ENCODE measurements around the gene NRG3. TPM values are rescaled to one million over a fixed set of nuclear protein-coding genes. Genes with fewer than 3 reads are reported as not detected.

The NRG3 gene
- total and polyA plus RNA-seq, 2 of the 8 experiments (the other 6 are each of a cell fraction or from before 2014, with no cell fraction given) = 4.2 to 5.0 TPM

GRCh38 chr10:81831060-81831459, 43.9 kb upstream of the NRG3 start:
- H3K9me3 ChIP-seq (ENCODE audit: insufficient read depth in 2 of 2, low read depth in 1 of 2, low read length in 1 of 2) = no peaks in the 10 kb centered on the region
- H3K4me1 ChIP-seq (replicated peaks in 1 of 4; ENCODE audit: control insufficient read depth in 3 of 4, insufficient read depth in 4 of 4, low read length in 3 of 4) = 0 out of 7 replicates have a peak, but pooled peaks cover 0 to 1% (median 0%) of the 10 kb centered on the region in 4 experiments
- ChIA-PET CTCF (ENCODE audit: partially characterized antibody) (interaction anchor here (1.2 to 1.8 kb wide), 3 partner anchors 11 to 747 kb away, joined by 3 to 7 read pairs (median 3); no protein-coding TSS in a partner anchor), POLR2A (ENCODE audit: partially characterized antibody) (no interaction called here)
- no peaks in the 10 kb centered on the region for H3K79me1 ChIP-seq (ENCODE audit: low read depth, low read length)
- DNase-seq (ENCODE audit: low read depth in 1 of 2, low spot score in 2 of 2) (no peak), FAIRE-seq (no peak)
- no peaks in the 10 kb centered on the region for H3K23me2 ChIP-seq (ENCODE audit: low read depth, low read length)
- TF ChIP-seq KDM4A (IDR thresholded peaks at IDR 0.05; ENCODE audit: low read depth, low read length, severe bottlenecking) (no peak), BCL11A (IDR thresholded peaks at IDR 0.05; ENCODE audit: low read depth in 2 of 2, low read length in 2 of 2) (no peak), ATF3 (IDR thresholded peaks at IDR 0.05; ENCODE audit: insufficient read depth, low read depth, low read length) (no peak), CHD2 (IDR thresholded peaks at IDR 0.05; ENCODE audit: low read length) (no peak), FOSL1 (IDR thresholded peaks at IDR 0.05; ENCODE audit: insufficient read depth, low read depth, low read length) (no peak), RBBP5 (IDR thresholded peaks at IDR 0.05; ENCODE audit: borderline replicate concordance, low read depth, low read length) (no peak), RFX5 (IDR thresholded peaks at IDR 0.05; ENCODE audit: borderline replicate concordance, low read depth, low read length) (no peak), TBP (IDR thresholded peaks at IDR 0.05; ENCODE audit: low read depth, low read length) (no peak), JUND (IDR thresholded peaks at IDR 0.05; ENCODE audit: low read length) (no peak), GTF2F1 (IDR thresholded peaks at IDR 0.05; ENCODE audit: borderline replicate concordance, low read depth, low read length) (no peak), EZH2 (IDR thresholded peaks at IDR 0.05; ENCODE audit: low read depth, low read length, severe bottlenecking) (no peak), RXRA (IDR thresholded peaks at IDR 0.05; ENCODE audit: insufficient read depth, low read depth, low read length) (no peak), POLR2AphosphoS5 (IDR thresholded peaks at IDR 0.05; ENCODE audit: low read depth, low read length) (no peak)
- H3K79me2 ChIP-seq (ENCODE audit: control insufficient read depth in 1 of 2, insufficient read depth in 2 of 2, low read length in 2 of 2) = no peaks in the 10 kb centered on the region
- no peak overlapping the region for H2BK12ac ChIP-seq (ENCODE audit: low read depth, low read length)
- no peaks in the 10 kb centered on the region for H4K20me1 ChIP-seq (replicated peaks in 1 of 2; ENCODE audit: control insufficient read depth in 1 of 2, insufficient read depth in 2 of 2, low read length in 2 of 2)
- no peak overlapping the region for H3K27ac ChIP-seq (ENCODE audit: low read depth, low read length)
- no peak overlapping the region for H2BK15ac ChIP-seq (ENCODE audit: low read length)
- H3K4me2 ChIP-seq (ENCODE audit: insufficient read depth in 1 of 2, low read depth in 2 of 2, low read length in 2 of 2) = no peak overlapping the region
- no peak overlapping the region for H4K8ac ChIP-seq (ENCODE audit: extremely low read depth, insufficient read depth, low read length)
- H4K91ac ChIP-seq (replicated peaks; ENCODE audit: insufficient read length, low read length) = no peak overlapping the region
- no peak overlapping the region for H3K4ac ChIP-seq (replicated peaks; ENCODE audit: insufficient read length, low read depth, low read length)
- no peak overlapping the region for H2BK120ac ChIP-seq (replicated peaks; ENCODE audit: low read depth, low read length)
- no peak overlapping the region for H3K23ac ChIP-seq (ENCODE audit: insufficient read length)
- no peak overlapping the region for H3K9ac ChIP-seq (replicated peaks in 1 of 4; ENCODE audit: extremely low read depth in 1 of 4, low read depth in 3 of 4, low read length in 3 of 4)
- no peaks in the 10 kb centered on the region for H3K27me3 ChIP-seq (replicated peaks in 1 of 4; ENCODE audit: control insufficient read depth in 3 of 4, extremely low read depth in 1 of 4, insufficient read depth in 3 of 4, low read length in 3 of 4)
- H3K18ac ChIP-seq (ENCODE audit: extremely low read depth, low read length) = no peak overlapping the region
- no peak overlapping the region for H2BK5ac ChIP-seq (ENCODE audit: low read depth, low read length)
- H3K36me3 ChIP-seq (ENCODE audit: control insufficient read depth in 2 of 4, insufficient read depth in 4 of 4, low read length in 3 of 4) = no peaks in the 10 kb centered on the region
- no peak overlapping the region for H2BK20ac ChIP-seq (ENCODE audit: low read length)
- WGBS, 2 experiments (ENCODE audit: extremely low coverage in 1 of 2, insufficient coverage in 1 of 2, insufficient read length in 1 of 2, insufficient replicate concordance in 2 of 2, low coverage in 1 of 2, low lambda C conversion rate in 2 of 2, missing lambda C conversion rate in 1 of 2) = 97% methylated on average over 15 of the region's 15 CpGs; no CpG with 5 or more reads in 1 of the 2 experiments
- H2AFZ ChIP-seq (ENCODE audit: low read length) = no peak overlapping the region
- no peak overlapping the region for H2AK5ac ChIP-seq (ENCODE audit: low read depth, low read length)
- H3K14ac ChIP-seq (ENCODE audit: insufficient read length) = no peak overlapping the region
- H4K5ac ChIP-seq (ENCODE audit: insufficient read length, low read depth, low read length) = no peak overlapping the region
- no peak overlapping the region for H3K56ac ChIP-seq (replicated peaks; ENCODE audit: insufficient read length, low read depth, low read length)
- H3K4me3 ChIP-seq (ENCODE audit: extremely low read depth in 1 of 4, insufficient read depth in 2 of 4, low read depth in 3 of 4, low read length in 4 of 4) = no peak overlapping the region
